ENCODE data around the gene ETV3. TPM values are rescaled to one million over a fixed set of nuclear protein-coding genes. Genes with fewer than 3 reads are reported as not detected.
A peak's percentile ranks its signal among the peaks of the same experiment; 100 is the strongest.

The ETV3 gene
- total RNA-seq, 4 donors from 2014 or later = 81.2 to 117 (median 91.0) TPM

- TF ChIP-seq CTCF (IDR thresholded peaks at IDR 0.05) (no peak), POLR2A (IDR thresholded peaks at IDR 0.05) (no peak)
- intact Hi-C loops (cut with DNase I; ENCODE audit: low total_unique reads) = no loop called here
- no peak overlapping the region for H3K4me3 ChIP-seq (ENCODE audit: low read depth, poor library complexity, severe bottlenecking)
- WGBS, 2 donors = 55 to 82% methylated on average over 2 of the region's 2 CpGs
- no peak for DNase-seq (ENCODE audit: low spot score in 2 of 2)
Measured at GRCh38 chr1:157095551-157095950, 42.6 kb downstream of the ETV3 start.

GRCh38 chr1:157095091-157095490, 43.1 kb downstream of the ETV3 start:
- TF ChIP-seq POLR2A (IDR thresholded peaks at IDR 0.05) = no peak
- TF ChIP-seq CTCF (IDR thresholded peaks at IDR 0.05) = no peak
- intact Hi-C loops (cut with DNase I; ENCODE audit: low total_unique reads) = no loop called here
- WGBS, 2 donors = 39 to 58% methylated on average over 4 of the region's 4 CpGs

GRCh38 chr1:157092831-157093230, 45.4 kb downstream of the ETV3 start:
- H3K4me3 ChIP-seq (ENCODE audit: low read depth, poor library complexity, severe bottlenecking) = no peak overlapping the region
- 48 to 59% methylated on average over 8 of the region's 8 CpGs for WGBS, 2 donors
- intact Hi-C loops (cut with DNase I; ENCODE audit: low total_unique reads) = loop anchor here (1.0 kb wide), 1 partner anchor 62 kb away; no protein-coding TSS in a partner anchor
- no peak for DNase-seq (ENCODE audit: low spot score in 2 of 2)
- TF ChIP-seq CTCF (IDR thresholded peaks at IDR 0.05) = no peak
- no peak for TF ChIP-seq POLR2A (IDR thresholded peaks at IDR 0.05)

More at GRCh38 chr1:157095091-157095490, 43.1 kb downstream of the ETV3 start:
- no peak overlapping the region for H3K4me3 ChIP-seq (ENCODE audit: low read depth, poor library complexity, severe bottlenecking)
- DNase-seq (ENCODE audit: low spot score in 2 of 2) = no peak

GRCh38 chr1:157091668-157092273, 46.4 kb downstream of the ETV3 start:
- H3K4me3 ChIP-seq (ENCODE audit: low read depth, poor library complexity, severe bottlenecking) = no peak overlapping the region
- WGBS, 2 donors = 88 to 93% methylated on average over 4 of the region's 4 CpGs
- intact Hi-C loops (cut with DNase I; ENCODE audit: low total_unique reads) = loop anchor here (1.0 kb wide), 1 partner anchor 64 kb away; no protein-coding TSS in a partner anchor

GRCh38 chr1:157091186-157091585, 47.0 kb downstream of the ETV3 start:
- intact Hi-C loops (cut with DNase I; ENCODE audit: low total_unique reads) = no loop called here
- no peak overlapping the region for H3K4me3 ChIP-seq (ENCODE audit: low read depth, poor library complexity, severe bottlenecking)
- TF ChIP-seq CTCF (IDR thresholded peaks at IDR 0.05) (no peak), POLR2A (IDR thresholded peaks at IDR 0.05) (no peak)
- 79 to 84% methylated on average over 4 of the region's 4 CpGs for WGBS, 2 donors
- no peak for DNase-seq (ENCODE audit: low spot score in 2 of 2)

More at GRCh38 chr1:157091668-157092273, 46.4 kb downstream of the ETV3 start:
- TF ChIP-seq CTCF (IDR thresholded peaks at IDR 0.05) (no peak), POLR2A (IDR thresholded peaks at IDR 0.05) (no peak)
- DNase-seq (ENCODE audit: low spot score in 2 of 2) = no peak

GRCh38 chr1:157090771-157091170, 47.4 kb downstream of the ETV3 start:
- peak in 1 of 2 donors; percentile 82 for DNase-seq (ENCODE audit: low spot score in 2 of 2)
- WGBS, 2 donors = 53 to 61% methylated on average over 3 of the region's 3 CpGs
- TF ChIP-seq POLR2A (IDR thresholded peaks at IDR 0.05) (no peak), CTCF (IDR thresholded peaks at IDR 0.05) (no peak)
- no peak overlapping the region for H3K4me3 ChIP-seq (ENCODE audit: low read depth, poor library complexity, severe bottlenecking)
- intact Hi-C loops (cut with DNase I; ENCODE audit: low total_unique reads) = no loop called here
